HEK293 (cell line): Measurements from ENCODE around the gene FAM118A.

Experiments
- BCL11B ChIP-seq: fragments of 450-650 bp; formaldehyde crosslinking; IDR thresholded peaks from 2 replicates; pipeline ENCODE4 v1.5.1; 2016; ENCODE audit warnings: low read depth, missing biosample characterization, missing genetic modification characterization
- GLIS2 ChIP-seq: fragments of 450-650 bp; formaldehyde crosslinking; IDR thresholded peaks from 2 replicates; pipeline ENCODE4 v1.5.1; 2016; ENCODE audit warnings: missing biosample characterization, missing genetic modification characterization
- KLF16 ChIP-seq: fragments of 450-650 bp; formaldehyde crosslinking; IDR thresholded peaks from 2 replicates; pipeline ENCODE4 v1.5.1; 2017; ENCODE audit warnings: missing biosample characterization, missing genetic modification characterization
- RBAK ChIP-seq: fragments of 450-650 bp; formaldehyde crosslinking; IDR thresholded peaks from 2 replicates; pipeline ENCODE4 v1.5.1; 2016; ENCODE audit warnings: missing biosample characterization, missing genetic modification characterization
- SP7 ChIP-seq: fragments of 450-650 bp; formaldehyde crosslinking; IDR thresholded peaks from 2 replicates; pipeline ENCODE4 v1.5.1; 2016; ENCODE audit warnings: missing biosample characterization, missing genetic modification characterization
- YY2 ChIP-seq: fragments of 450-650 bp; formaldehyde crosslinking; IDR thresholded peaks from 2 replicates; pipeline ENCODE4 v1.5.1; 2016; ENCODE audit warnings: missing biosample characterization, missing genetic modification characterization
- ZBTB20 ChIP-seq: fragments of 450-650 bp; formaldehyde crosslinking; IDR thresholded peaks from 2 replicates; pipeline ENCODE4 v1.5.1; 2016; ENCODE audit warnings: missing biosample characterization, missing genetic modification characterization
- ZIC2 ChIP-seq: fragments of 450-650 bp; formaldehyde crosslinking; IDR thresholded peaks from 2 replicates; pipeline ENCODE4 v1.5.1; 2016; ENCODE audit warnings: missing biosample characterization, missing genetic modification characterization
- ZNF121 ChIP-seq: fragments of 450-650 bp; formaldehyde crosslinking; IDR thresholded peaks from 2 replicates; pipeline ENCODE4 v1.5.1; 2016; ENCODE audit warnings: missing biosample characterization, missing genetic modification characterization
- ZNF184 ChIP-seq: fragments of 450-650 bp; IDR thresholded peaks from 2 replicates; pipeline ENCODE4 v1.5.1; 2018; ENCODE audit warnings: missing biosample characterization, mild to moderate bottlenecking, missing genetic modification characterization
- ZNF274 ChIP-seq, 2 experiments: fragments of 200-500 bp in 1 of 2; fragments of 450-650 bp in 1 of 2; sonication (Bioruptor generic) in 1 of 2; formaldehyde crosslinking in 1 of 2; IDR thresholded peaks; 2 replicates each; pipeline versions ENCODE4 v1.5.1 to v1.6.1; 2014 to 2016; ENCODE audit warnings: borderline replicate concordance in 1 of 2, inconsistent platforms in 1 of 2, low read length in 1 of 2, missing biosample characterization in 1 of 2, missing genetic modification characterization in 1 of 2
- ZNF391 ChIP-seq: fragments of 450-650 bp; formaldehyde crosslinking; IDR thresholded peaks from 2 replicates; pipeline ENCODE4 v1.5.1; 2016; ENCODE audit warnings: low read depth, missing biosample characterization, missing genetic modification characterization, borderline replicate concordance
- ZNF530 ChIP-seq: fragments of 450-650 bp; formaldehyde crosslinking; IDR thresholded peaks from 2 replicates; pipeline ENCODE4 v1.5.1; 2016; ENCODE audit warnings: low read depth, missing biosample characterization, missing genetic modification characterization
- ZNF596 ChIP-seq: fragments of 450-650 bp; IDR thresholded peaks from 2 replicates; pipeline ENCODE4 v1.5.0; 2018; ENCODE audit warnings: missing biosample characterization, mild to moderate bottlenecking, missing genetic modification characterization, moderate library complexity
- ZNF600 ChIP-seq: fragments of 450-650 bp; formaldehyde crosslinking; IDR thresholded peaks from 2 replicates; pipeline ENCODE4 v1.5.1; 2016; ENCODE audit warnings: missing biosample characterization, missing genetic modification characterization
- ZNF610 ChIP-seq: fragments of 450-650 bp; formaldehyde crosslinking; IDR thresholded peaks from 2 replicates; pipeline ENCODE4 v1.5.1; 2016; ENCODE audit warnings: missing biosample characterization, missing genetic modification characterization, borderline replicate concordance
- ZNF660 ChIP-seq: fragments of 450-650 bp; IDR thresholded peaks from 2 replicates; pipeline ENCODE4 v1.5.1; 2018; ENCODE audit warnings: missing biosample characterization, mild to moderate bottlenecking, missing genetic modification characterization
- ZNF664 ChIP-seq: fragments of 450-650 bp; formaldehyde crosslinking; IDR thresholded peaks from 2 replicates; pipeline ENCODE4 v1.5.1; 2016; ENCODE audit warnings: missing biosample characterization, missing genetic modification characterization
- ZNF701 ChIP-seq: fragments of 450-650 bp; formaldehyde crosslinking; IDR thresholded peaks from 2 replicates; pipeline ENCODE4 v1.5.1; 2016; ENCODE audit warnings: missing biosample characterization, missing genetic modification characterization
- ZNF707 ChIP-seq: fragments of 450-650 bp; formaldehyde crosslinking; IDR thresholded peaks from 2 replicates; pipeline ENCODE4 v1.5.1; 2016; ENCODE audit warnings: missing biosample characterization, missing genetic modification characterization
- ZNF747 ChIP-seq: fragments of 450-650 bp; formaldehyde crosslinking; IDR thresholded peaks from 2 replicates; pipeline ENCODE4 v1.5.1; 2016; ENCODE audit warnings: missing biosample characterization, missing genetic modification characterization
- ZNF837 ChIP-seq: fragments of 450-650 bp; formaldehyde crosslinking; IDR thresholded peaks from 2 replicates; pipeline ENCODE4 v1.5.1; 2016; ENCODE audit warnings: missing biosample characterization, missing genetic modification characterization
- TF ChIP-seq, protein P1 (sequence below): fragments of 450-650 bp; formaldehyde crosslinking; IDR thresholded peaks from 2 replicates; pipeline ENCODE4; 2016; ENCODE audit warnings: missing biosample characterization, missing genetic modification characterization
- TF ChIP-seq, protein P2 (sequence below): fragments of 450-650 bp; formaldehyde crosslinking; IDR thresholded peaks from 2 replicates; pipeline ENCODE4 v1.5.1; 2016; ENCODE audit warnings: missing biosample characterization, missing genetic modification characterization
- TF ChIP-seq, protein P3 (sequence below): fragments of 450-650 bp; formaldehyde crosslinking; IDR thresholded peaks from 2 replicates; pipeline ENCODE4 v1.5.1; 2017; ENCODE audit warnings: missing biosample characterization, mild to moderate bottlenecking, missing genetic modification characterization, moderate library complexity
- TF ChIP-seq, protein P4 (sequence below): fragments of 450-650 bp; formaldehyde crosslinking; IDR thresholded peaks from 2 replicates; pipeline ENCODE4 v1.5.1; 2016; ENCODE audit warnings: missing biosample characterization, missing genetic modification characterization
- TF ChIP-seq, protein P5 (sequence below): fragments of 450-650 bp; formaldehyde crosslinking; IDR thresholded peaks from 2 replicates; pipeline ENCODE4 v1.5.1; 2017; ENCODE audit warnings: missing biosample characterization, missing genetic modification characterization

The FAM118A gene

DNA sequence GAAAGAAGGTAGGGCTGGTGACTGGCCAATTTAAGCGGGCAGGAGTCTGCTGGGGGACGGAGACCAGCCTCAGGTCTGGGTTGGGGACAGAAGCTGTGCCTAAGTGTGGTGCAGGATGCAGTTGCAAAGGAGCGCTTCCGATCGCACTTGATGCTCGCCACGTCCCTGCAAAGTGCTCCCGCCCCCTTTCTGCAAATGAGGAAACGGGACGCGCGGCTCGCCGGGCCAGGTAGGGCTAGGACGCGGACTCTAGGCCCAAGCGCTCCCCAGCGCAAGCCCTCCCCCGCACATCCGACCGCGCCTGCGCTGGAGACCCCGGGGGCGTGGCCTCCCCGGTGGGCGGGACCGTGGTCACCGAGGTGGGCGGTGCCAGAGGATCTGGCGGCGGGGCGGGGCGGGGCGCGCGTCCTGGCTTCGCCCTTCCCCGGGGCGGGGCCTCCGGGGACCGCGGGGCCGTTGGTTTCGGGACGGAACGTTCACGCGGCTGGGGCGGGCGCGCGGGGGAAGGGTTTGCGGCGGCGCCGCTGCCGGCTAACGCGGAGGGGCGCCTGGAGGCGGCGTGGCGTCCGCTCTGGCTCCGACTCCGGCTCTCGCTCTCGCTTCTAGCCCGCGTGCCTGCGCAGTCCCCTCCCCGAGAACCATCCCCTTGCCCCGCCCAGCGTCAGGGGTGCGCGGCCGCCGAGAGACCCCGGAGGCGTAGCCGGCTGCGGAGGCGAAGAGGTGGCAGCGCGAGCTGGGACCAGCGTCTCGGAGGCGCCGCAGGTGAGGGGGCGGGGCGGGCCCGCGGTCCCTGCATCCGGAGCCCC lies at the start of gene FAM118A (continued):
- TF ChIP-seq ZNF660 (tag by site-specific recombination) (peak; percentile 93), ZBTB20 (tag by site-specific recombination) (peak; percentile 52; the same call in 1 of the 2 replicates), SP7 (tag by site-specific recombination) (no peak; the same call in 1 of the 2 replicates), YY2 (tag by site-specific recombination) (no peak), ZNF837 (tag by site-specific recombination) (no peak; the same call in 1 of the 2 replicates), ZNF274 (IDR thresholded peaks at IDR 0.05; ENCODE audit: low read length) (no peak), ZNF274 (tag by site-specific recombination; IDR thresholded peaks at IDR 0.05; ENCODE audit: borderline replicate concordance) (no peak), ZNF747 (tag by site-specific recombination) (no peak), ZNF596 (tag by site-specific recombination) (peak; percentile 16; the same call in 1 of the 2 replicates), ZNF121 (tag by site-specific recombination) (no peak), ZNF701 (tag by site-specific recombination) (no peak), ZIC2 (tag by site-specific recombination) (no peak), ZNF530 (tag by site-specific recombination) (no peak), GLIS2 (tag by site-specific recombination) (peak; percentile 25; the same call in 1 of the 2 replicates), ZNF600 (tag by site-specific recombination) (peak; percentile 51; the same call in 1 of the 2 replicates), ZNF184 (tag by site-specific recombination) (no peak), ZNF664 (tag by site-specific recombination) (no peak), RBAK (tag by site-specific recombination) (no peak), KLF16 (tag by site-specific recombination) (peak; percentile 69; the same call in 1 of the 2 replicates), BCL11B (tag by site-specific recombination) (no peak), ZNF707 (tag by site-specific recombination) (no peak), ZNF610 (no peak), ZNF391 (tag by site-specific recombination) (peak; percentile 26; the same call in 1 of the 2 replicates)
- TF ChIP-seq, protein P1, sequence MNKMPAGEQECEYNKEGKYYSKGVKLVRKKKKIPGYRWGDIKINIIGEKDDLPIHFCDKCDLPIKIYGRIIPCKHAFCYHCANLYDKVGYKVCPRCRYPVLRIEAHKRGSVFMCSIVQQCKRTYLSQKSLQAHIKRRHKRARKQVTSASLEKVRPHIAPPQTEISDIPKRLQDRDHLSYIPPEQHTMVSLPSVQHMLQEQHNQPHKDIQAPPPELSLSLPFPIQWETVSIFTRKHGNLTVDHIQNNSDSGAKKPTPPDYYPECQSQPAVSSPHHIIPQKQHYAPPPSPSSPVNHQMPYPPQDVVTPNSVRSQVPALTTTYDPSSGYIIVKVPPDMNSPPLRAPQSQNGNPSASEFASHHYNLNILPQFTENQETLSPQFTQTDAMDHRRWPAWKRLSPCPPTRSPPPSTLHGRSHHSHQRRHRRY (tag by site-specific recombination), result no peak
- TF ChIP-seq, protein P2, sequence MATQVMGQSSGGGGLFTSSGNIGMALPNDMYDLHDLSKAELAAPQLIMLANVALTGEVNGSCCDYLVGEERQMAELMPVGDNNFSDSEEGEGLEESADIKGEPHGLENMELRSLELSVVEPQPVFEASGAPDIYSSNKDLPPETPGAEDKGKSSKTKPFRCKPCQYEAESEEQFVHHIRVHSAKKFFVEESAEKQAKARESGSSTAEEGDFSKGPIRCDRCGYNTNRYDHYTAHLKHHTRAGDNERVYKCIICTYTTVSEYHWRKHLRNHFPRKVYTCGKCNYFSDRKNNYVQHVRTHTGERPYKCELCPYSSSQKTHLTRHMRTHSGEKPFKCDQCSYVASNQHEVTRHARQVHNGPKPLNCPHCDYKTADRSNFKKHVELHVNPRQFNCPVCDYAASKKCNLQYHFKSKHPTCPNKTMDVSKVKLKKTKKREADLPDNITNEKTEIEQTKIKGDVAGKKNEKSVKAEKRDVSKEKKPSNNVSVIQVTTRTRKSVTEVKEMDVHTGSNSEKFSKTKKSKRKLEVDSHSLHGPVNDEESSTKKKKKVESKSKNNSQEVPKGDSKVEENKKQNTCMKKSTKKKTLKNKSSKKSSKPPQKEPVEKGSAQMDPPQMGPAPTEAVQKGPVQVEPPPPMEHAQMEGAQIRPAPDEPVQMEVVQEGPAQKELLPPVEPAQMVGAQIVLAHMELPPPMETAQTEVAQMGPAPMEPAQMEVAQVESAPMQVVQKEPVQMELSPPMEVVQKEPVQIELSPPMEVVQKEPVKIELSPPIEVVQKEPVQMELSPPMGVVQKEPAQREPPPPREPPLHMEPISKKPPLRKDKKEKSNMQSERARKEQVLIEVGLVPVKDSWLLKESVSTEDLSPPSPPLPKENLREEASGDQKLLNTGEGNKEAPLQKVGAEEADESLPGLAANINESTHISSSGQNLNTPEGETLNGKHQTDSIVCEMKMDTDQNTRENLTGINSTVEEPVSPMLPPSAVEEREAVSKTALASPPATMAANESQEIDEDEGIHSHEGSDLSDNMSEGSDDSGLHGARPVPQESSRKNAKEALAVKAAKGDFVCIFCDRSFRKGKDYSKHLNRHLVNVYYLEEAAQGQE (tag by site-specific recombination), result no peak
- TF ChIP-seq, protein P3, sequence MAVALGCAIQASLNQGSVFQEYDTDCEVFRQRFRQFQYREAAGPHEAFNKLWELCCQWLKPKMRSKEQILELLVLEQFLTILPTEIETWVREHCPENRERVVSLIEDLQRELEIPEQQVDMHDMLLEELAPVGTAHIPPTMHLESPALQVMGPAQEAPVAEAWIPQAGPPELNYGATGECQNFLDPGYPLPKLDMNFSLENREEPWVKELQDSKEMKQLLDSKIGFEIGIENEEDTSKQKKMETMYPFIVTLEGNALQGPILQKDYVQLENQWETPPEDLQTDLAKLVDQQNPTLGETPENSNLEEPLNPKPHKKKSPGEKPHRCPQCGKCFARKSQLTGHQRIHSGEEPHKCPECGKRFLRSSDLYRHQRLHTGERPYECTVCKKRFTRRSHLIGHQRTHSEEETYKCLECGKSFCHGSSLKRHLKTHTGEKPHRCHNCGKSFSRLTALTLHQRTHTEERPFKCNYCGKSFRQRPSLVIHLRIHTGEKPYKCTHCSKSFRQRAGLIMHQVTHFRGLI (tag by site-specific recombination), result no peak
- TF ChIP-seq, protein P4, sequence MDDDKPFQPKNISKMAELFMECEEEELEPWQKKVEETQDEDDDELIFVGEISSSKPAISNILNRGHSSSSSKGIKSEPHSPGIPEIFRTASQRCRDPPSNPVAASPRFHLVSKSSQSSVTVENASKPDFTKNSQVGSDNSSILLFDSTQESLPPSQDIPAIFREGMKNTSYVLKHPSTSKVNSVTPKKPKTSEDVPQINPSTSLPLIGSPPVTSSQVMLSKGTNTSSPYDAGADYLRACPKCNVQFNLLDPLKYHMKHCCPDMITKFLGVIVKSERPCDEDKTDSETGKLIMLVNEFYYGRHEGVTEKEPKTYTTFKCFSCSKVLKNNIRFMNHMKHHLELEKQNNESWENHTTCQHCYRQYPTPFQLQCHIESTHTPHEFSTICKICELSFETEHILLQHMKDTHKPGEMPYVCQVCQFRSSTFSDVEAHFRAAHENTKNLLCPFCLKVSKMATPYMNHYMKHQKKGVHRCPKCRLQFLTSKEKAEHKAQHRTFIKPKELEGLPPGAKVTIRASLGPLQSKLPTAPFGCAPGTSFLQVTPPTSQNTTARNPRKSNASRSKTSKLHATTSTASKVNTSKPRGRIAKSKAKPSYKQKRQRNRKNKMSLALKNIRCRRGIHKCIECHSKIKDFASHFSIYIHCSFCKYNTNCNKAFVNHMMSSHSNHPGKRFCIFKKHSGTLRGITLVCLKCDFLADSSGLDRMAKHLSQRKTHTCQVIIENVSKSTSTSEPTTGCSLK, result no peak
- TF ChIP-seq, protein P5, sequence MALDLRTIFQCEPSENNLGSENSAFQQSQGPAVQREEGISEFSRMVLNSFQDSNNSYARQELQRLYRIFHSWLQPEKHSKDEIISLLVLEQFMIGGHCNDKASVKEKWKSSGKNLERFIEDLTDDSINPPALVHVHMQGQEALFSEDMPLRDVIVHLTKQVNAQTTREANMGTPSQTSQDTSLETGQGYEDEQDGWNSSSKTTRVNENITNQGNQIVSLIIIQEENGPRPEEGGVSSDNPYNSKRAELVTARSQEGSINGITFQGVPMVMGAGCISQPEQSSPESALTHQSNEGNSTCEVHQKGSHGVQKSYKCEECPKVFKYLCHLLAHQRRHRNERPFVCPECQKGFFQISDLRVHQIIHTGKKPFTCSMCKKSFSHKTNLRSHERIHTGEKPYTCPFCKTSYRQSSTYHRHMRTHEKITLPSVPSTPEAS, result no peak
